Measurements from ENCODE around the gene PIK3CD. TPM values are rescaled to one million over a fixed set of nuclear protein-coding genes. Genes with fewer than 3 reads are reported as not detected.

The PIK3CD gene
- total and polyA plus RNA-seq, 4 donors, result 1.8 to 11.3 (median 3.4) TPM

- Histone ChIP-seq H3K27me3 (ENCODE audit: control insufficient read depth in 4 of 4, insufficient read depth in 4 of 4, low read length in 3 of 4) (no peaks in the 10 kb centered on the region), H3K9ac (ENCODE audit: low read depth in 1 of 2, low read length in 2 of 2) (no peak overlapping the region), H3K27ac (ENCODE audit: low read depth in 1 of 2, low read length in 2 of 2) (no peak overlapping the region), H3K36me3 (ENCODE audit: control insufficient read depth in 4 of 4, insufficient read depth in 3 of 4, low read depth in 1 of 4, low read length in 3 of 4) (peaks cover 0 to 2% (median 2%) of the 10 kb centered on the region in 4 donors), H3K4me3 (ENCODE audit: low read depth in 1 of 3, low read length in 3 of 3) (no peak overlapping the region), H3K4me1 (ENCODE audit: control insufficient read depth in 4 of 4, insufficient read depth in 4 of 4, low read length in 3 of 4) (no peaks in the 10 kb centered on the region), H3K9me3 (ENCODE audit: control insufficient read depth in 4 of 4, low read length in 3 of 4) (no peaks in the 10 kb centered on the region)
- no peak for TF ChIP-seq REST (IDR thresholded peaks at IDR 0.05)
- no peak for TF ChIP-seq ATF3 (IDR thresholded peaks at IDR 0.05)
- TF ChIP-seq TAF1 (conservative IDR thresholded peaks at IDR 0.05), result no peak
- no peak for TF ChIP-seq CTCF (IDR thresholded peaks at IDR 0.05; ENCODE audit: low read depth, low read length, missing input control)
- no peak for TF ChIP-seq FOXA2 (IDR thresholded peaks at IDR 0.05)
- no peak for TF ChIP-seq NR2F2 (IDR thresholded peaks at IDR 0.05)
- TF ChIP-seq EGR1 (IDR thresholded peaks at IDR 0.05; ENCODE audit: low read depth in 2 of 2), result no peak
- TF ChIP-seq HNF4A (conservative IDR thresholded peaks at IDR 0.05), result no peak
- no peak for TF ChIP-seq RAD21 (IDR thresholded peaks at IDR 0.05)
- no peak for TF ChIP-seq FOXA1 (IDR thresholded peaks at IDR 0.05)
- no peak for TF ChIP-seq HNF4G (IDR thresholded peaks at IDR 0.05)
- TF ChIP-seq JUND (IDR thresholded peaks at IDR 0.05), result no peak
- no peak for TF ChIP-seq SP1 (IDR thresholded peaks at IDR 0.05)
- TF ChIP-seq RXRA (IDR thresholded peaks at IDR 0.05), result no peak
- TF ChIP-seq GABPA (IDR thresholded peaks at IDR 0.05 in 1 of 2, conservative IDR thresholded peaks at IDR 0.05 in 1 of 2), result no peak
- no peak for TF ChIP-seq MAX (IDR thresholded peaks at IDR 0.05)
- no peak for TF ChIP-seq ZBTB33 (IDR thresholded peaks at IDR 0.05)
- no peak for TF ChIP-seq YY1 (IDR thresholded peaks at IDR 0.05)
- no peak for DNase-seq (ENCODE audit: low spot score)
- 97% methylated on average over 14 of the region's 14 CpGs for WGBS
Observed at GRCh38 chr1:9749361-9749760, 97.8 kb downstream of the PIK3CD start.

Measured in liver (tissue), 9 donors.